HepG2 (cell line): ENCODE results near the gene LRRC45. TPM values are rescaled to one million over a fixed set of nuclear protein-coding genes. Genes with fewer than 3 reads are reported as not detected.

ENCODE experiments used
- HDAC2 ChIP-seq: sonication (generic); formaldehyde crosslinking; IDR thresholded peaks from 2 replicates; pipeline ENCODE4 v1.4.0; 2020; ENCODE audit warnings: missing genetic modification reagents
- MEIS2 ChIP-seq: sonication (generic); formaldehyde crosslinking; IDR thresholded peaks from 2 replicates; pipeline ENCODE4 v1.9.0; 2021; ENCODE audit warnings: mild to moderate bottlenecking, missing genetic modification reagents
- NFE2 ChIP-seq: sonication (generic); formaldehyde crosslinking; IDR thresholded peaks from 2 replicates; pipeline ENCODE4 v1.4.0; 2020; ENCODE audit warnings: missing genetic modification reagents
- PRMT3 ChIP-seq: sonication (generic); formaldehyde crosslinking; IDR thresholded peaks from 2 replicates; pipeline ENCODE4 v1.8.1; 2022; ENCODE audit warnings: low read depth, mild to moderate bottlenecking, moderate library complexity, missing genetic modification reagents, borderline replicate concordance
- SIX4 ChIP-seq: sonication (generic); formaldehyde crosslinking; IDR thresholded peaks from 2 replicates; pipeline ENCODE4 v1.4.0; 2020; ENCODE audit warnings: missing genetic modification reagents
- SP5 ChIP-seq: IDR thresholded peaks from 2 replicates; pipeline ENCODE4 v1.6.1; 2016; ENCODE audit warnings: low read depth, borderline replicate concordance
- ZNF839 ChIP-seq: sonication (generic); formaldehyde crosslinking; IDR thresholded peaks from 2 replicates; pipeline ENCODE4 v1.4.0; 2020; ENCODE audit warnings: missing genetic modification reagents, mild to moderate bottlenecking, borderline replicate concordance
- polyA plus RNA-seq, 8 experiments: library from polyadenylated mRNA; depleted of rRNA in 3 of 8; stranded (reverse) in 7 of 8; unstranded in 1 of 8; fragments of >200 nt; fragmentation: Illumina TruSeq in 4 of 8; extraction: Trizol in 4 of 8; gene quantifications; 2 replicates each; pipeline versions ENCODE4 v1.2.1 to v1.2.3, GENCODE V29; 2011 to 2016; ENCODE audit warnings: low read depth in 4 of 8, missing spikeins in 1 of 8, mixed read lengths in 1 of 8; ENCODE audit not compliant: insufficient read depth in 1 of 8
- total RNA-seq, 5 experiments: library from RNA; depleted of rRNA; stranded (reverse); fragments of >200 nt; fragmentation: Illumina TruSeq; extraction: Trizol; gene quantifications; 2 replicates each; pipeline ENCODE4 v1.2.3, GENCODE V29; 2016; ENCODE audit warnings: low read depth in 1 of 5
- TF ChIP-seq, protein P1 (sequence below): sonication (generic); formaldehyde crosslinking; IDR thresholded peaks from 2 replicates; pipeline ENCODE4 v1.4.0; 2020; ENCODE audit warnings: missing genetic modification reagents
- TF ChIP-seq, protein P2 (sequence below): sonication (generic); formaldehyde crosslinking; IDR thresholded peaks from 2 replicates; pipeline ENCODE4 v1.4.0; 2020; ENCODE audit warnings: missing genetic modification reagents
- TF ChIP-seq, protein P3 (sequence below): sonication (generic); formaldehyde crosslinking; IDR thresholded peaks from 2 replicates; pipeline ENCODE4 v1.4.0; 2020; ENCODE audit warnings: mild to moderate bottlenecking, missing genetic modification reagents
- TF ChIP-seq, protein P4 (sequence below): sonication (generic); formaldehyde crosslinking; conservative IDR thresholded peaks from 2 replicates; pipeline ENCODE4 v1.8.1; 2023; ENCODE audit warnings: missing genetic modification reagents
- TF ChIP-seq, protein P5 (sequence below): sonication (generic); formaldehyde crosslinking; IDR thresholded peaks from 2 replicates; pipeline ENCODE4 v1.8.1; 2022; ENCODE audit warnings: low read depth, mild to moderate bottlenecking, missing genetic modification reagents
- TF ChIP-seq, protein P6 (sequence below): IDR thresholded peaks from 2 replicates; pipeline ENCODE4 v1.6.1; 2016; ENCODE audit warnings: low read depth, control low read depth

The LRRC45 gene
- total and polyA plus RNA-seq, 2 of the 13 experiments (the other 11 are each of a cell fraction or from before 2014, with no cell fraction given), result 11.6 to 48.1 TPM

DNA sequence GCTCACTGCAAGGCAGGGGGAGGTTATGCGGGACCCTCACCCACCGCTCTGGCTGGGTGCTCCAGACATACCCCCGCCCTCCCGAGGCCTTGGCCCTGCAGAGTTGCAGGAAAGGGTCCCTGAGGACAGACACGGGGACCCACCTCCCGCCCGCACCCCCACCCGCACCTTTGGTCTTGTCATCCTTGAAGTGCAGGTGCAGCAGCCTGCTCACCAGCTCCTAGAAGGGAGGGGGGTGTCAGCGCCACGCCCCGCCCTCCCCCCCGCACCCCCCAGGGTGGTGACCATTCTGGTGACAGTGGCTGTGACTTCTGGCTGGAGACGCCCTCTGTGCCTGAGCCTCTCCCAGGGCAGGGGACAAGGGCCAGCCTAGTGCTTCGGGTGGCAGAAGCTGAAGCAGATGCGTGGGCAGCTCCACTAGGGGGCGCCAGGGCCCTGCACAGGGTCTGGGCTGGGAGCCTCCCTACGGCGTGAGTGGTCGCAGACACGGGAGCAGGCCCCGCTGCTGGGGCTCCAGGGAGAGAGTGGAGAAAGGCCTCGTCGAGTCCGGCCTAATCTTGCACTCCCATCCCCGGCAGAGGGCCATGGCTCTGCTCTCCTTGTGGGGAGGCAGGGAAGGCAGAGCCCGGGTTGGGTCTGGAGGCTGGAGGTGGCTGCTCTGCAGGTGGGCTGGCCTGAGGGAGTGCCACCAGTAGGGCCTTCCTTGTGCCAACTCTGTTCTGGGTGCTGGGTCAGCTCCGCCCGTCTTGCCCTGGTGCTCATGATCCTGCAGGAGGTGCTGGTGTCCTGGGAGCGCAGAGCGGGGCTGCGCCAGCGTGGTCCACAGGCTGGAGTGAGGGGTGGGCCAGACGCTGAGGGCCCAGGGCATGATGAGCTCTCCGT, 3.2 kb upstream of the LRRC45 start (continued):
- TF ChIP-seq, protein P1, sequence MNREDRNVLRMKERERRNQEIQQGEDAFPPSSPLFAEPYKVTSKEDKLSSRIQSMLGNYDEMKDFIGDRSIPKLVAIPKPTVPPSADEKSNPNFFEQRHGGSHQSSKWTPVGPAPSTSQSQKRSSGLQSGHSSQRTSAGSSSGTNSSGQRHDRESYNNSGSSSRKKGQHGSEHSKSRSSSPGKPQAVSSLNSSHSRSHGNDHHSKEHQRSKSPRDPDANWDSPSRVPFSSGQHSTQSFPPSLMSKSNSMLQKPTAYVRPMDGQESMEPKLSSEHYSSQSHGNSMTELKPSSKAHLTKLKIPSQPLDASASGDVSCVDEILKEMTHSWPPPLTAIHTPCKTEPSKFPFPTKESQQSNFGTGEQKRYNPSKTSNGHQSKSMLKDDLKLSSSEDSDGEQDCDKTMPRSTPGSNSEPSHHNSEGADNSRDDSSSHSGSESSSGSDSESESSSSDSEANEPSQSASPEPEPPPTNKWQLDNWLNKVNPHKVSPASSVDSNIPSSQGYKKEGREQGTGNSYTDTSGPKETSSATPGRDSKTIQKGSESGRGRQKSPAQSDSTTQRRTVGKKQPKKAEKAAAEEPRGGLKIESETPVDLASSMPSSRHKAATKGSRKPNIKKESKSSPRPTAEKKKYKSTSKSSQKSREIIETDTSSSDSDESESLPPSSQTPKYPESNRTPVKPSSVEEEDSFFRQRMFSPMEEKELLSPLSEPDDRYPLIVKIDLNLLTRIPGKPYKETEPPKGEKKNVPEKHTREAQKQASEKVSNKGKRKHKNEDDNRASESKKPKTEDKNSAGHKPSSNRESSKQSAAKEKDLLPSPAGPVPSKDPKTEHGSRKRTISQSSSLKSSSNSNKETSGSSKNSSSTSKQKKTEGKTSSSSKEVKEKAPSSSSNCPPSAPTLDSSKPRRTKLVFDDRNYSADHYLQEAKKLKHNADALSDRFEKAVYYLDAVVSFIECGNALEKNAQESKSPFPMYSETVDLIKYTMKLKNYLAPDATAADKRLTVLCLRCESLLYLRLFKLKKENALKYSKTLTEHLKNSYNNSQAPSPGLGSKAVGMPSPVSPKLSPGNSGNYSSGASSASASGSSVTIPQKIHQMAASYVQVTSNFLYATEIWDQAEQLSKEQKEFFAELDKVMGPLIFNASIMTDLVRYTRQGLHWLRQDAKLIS (CRISPR knock-in tag), result 0 out of 2 replicates have a peak, but pooled peaks have one; percentile 19
- TF ChIP-seq PRMT3 (CRISPR knock-in tag) (0 out of 2 replicates have a peak, but pooled peaks have one; percentile 12), SIX4 (CRISPR knock-in tag) (no peak), SP5 (CRISPR knock-in tag) (peak; percentile 5; the same call in 1 of the 2 replicates), ZNF839 (CRISPR knock-in tag) (no peak), MEIS2 (CRISPR knock-in tag) (peak; percentile 67; the same call in 1 of the 2 replicates), NFE2 (CRISPR knock-in tag) (no peak), HDAC2 (CRISPR knock-in tag) (peak; percentile 47; the same call in 1 of the 2 replicates)
- TF ChIP-seq, protein P2, sequence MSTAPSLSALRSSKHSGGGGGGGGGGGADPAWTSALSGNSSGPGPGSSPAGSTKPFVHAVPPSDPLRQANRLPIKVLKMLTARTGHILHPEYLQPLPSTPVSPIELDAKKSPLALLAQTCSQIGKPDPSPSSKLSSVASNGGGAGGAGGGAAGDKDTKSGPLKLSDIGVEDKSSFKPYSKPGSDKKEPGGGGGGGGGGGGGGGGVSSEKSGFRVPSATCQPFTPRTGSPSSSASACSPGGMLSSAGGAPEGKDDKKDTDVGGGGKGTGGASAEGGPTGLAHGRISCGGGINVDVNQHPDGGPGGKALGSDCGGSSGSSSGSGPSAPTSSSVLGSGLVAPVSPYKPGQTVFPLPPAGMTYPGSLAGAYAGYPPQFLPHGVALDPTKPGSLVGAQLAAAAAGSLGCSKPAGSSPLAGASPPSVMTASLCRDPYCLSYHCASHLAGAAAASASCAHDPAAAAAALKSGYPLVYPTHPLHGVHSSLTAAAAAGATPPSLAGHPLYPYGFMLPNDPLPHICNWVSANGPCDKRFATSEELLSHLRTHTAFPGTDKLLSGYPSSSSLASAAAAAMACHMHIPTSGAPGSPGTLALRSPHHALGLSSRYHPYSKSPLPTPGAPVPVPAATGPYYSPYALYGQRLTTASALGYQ (CRISPR knock-in tag), result no peak
- TF ChIP-seq, protein P3, sequence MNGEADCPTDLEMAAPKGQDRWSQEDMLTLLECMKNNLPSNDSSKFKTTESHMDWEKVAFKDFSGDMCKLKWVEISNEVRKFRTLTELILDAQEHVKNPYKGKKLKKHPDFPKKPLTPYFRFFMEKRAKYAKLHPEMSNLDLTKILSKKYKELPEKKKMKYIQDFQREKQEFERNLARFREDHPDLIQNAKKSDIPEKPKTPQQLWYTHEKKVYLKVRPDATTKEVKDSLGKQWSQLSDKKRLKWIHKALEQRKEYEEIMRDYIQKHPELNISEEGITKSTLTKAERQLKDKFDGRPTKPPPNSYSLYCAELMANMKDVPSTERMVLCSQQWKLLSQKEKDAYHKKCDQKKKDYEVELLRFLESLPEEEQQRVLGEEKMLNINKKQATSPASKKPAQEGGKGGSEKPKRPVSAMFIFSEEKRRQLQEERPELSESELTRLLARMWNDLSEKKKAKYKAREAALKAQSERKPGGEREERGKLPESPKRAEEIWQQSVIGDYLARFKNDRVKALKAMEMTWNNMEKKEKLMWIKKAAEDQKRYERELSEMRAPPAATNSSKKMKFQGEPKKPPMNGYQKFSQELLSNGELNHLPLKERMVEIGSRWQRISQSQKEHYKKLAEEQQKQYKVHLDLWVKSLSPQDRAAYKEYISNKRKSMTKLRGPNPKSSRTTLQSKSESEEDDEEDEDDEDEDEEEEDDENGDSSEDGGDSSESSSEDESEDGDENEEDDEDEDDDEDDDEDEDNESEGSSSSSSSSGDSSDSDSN (CRISPR knock-in tag), result peak; percentile 31; the same call in 1 of the 2 replicates
- TF ChIP-seq, protein P4, sequence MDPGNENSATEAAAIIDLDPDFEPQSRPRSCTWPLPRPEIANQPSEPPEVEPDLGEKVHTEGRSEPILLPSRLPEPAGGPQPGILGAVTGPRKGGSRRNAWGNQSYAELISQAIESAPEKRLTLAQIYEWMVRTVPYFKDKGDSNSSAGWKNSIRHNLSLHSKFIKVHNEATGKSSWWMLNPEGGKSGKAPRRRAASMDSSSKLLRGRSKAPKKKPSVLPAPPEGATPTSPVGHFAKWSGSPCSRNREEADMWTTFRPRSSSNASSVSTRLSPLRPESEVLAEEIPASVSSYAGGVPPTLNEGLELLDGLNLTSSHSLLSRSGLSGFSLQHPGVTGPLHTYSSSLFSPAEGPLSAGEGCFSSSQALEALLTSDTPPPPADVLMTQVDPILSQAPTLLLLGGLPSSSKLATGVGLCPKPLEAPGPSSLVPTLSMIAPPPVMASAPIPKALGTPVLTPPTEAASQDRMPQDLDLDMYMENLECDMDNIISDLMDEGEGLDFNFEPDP (CRISPR knock-in tag), result no peak
- TF ChIP-seq, protein P5, sequence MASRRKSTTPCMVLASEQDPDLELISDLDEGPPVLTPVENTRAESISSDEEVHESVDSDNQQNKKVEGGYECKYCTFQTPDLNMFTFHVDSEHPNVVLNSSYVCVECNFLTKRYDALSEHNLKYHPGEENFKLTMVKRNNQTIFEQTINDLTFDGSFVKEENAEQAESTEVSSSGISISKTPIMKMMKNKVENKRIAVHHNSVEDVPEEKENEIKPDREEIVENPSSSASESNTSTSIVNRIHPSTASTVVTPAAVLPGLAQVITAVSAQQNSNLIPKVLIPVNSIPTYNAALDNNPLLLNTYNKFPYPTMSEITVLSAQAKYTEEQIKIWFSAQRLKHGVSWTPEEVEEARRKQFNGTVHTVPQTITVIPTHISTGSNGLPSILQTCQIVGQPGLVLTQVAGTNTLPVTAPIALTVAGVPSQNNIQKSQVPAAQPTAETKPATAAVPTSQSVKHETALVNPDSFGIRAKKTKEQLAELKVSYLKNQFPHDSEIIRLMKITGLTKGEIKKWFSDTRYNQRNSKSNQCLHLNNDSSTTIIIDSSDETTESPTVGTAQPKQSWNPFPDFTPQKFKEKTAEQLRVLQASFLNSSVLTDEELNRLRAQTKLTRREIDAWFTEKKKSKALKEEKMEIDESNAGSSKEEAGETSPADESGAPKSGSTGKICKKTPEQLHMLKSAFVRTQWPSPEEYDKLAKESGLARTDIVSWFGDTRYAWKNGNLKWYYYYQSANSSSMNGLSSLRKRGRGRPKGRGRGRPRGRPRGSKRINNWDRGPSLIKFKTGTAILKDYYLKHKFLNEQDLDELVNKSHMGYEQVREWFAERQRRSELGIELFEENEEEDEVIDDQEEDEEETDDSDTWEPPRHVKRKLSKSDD (CRISPR knock-in tag), result peak; percentile 69
- TF ChIP-seq, protein P6, sequence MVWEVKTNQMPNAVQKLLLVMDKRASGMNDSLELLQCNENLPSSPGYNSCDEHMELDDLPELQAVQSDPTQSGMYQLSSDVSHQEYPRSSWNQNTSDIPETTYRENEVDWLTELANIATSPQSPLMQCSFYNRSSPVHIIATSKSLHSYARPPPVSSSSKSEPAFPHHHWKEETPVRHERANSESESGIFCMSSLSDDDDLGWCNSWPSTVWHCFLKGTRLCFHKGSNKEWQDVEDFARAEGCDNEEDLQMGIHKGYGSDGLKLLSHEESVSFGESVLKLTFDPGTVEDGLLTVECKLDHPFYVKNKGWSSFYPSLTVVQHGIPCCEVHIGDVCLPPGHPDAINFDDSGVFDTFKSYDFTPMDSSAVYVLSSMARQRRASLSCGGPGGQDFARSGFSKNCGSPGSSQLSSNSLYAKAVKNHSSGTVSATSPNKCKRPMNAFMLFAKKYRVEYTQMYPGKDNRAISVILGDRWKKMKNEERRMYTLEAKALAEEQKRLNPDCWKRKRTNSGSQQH (CRISPR knock-in tag), result no peak
